HUES48 (cell line): ENCODE measurements around the gene CCDC88A.

Source experiments
- H3K27ac ChIP-seq: one replicate; pipeline ENCODE4 v1.7.0; 2013; ENCODE audit warnings: low read depth, low read length, inconsistent platforms
- H3K27me3 ChIP-seq: 2 replicates; pipeline ENCODE4 v1.6.1; 2013; ENCODE audit warnings: mild to moderate bottlenecking, low read length; ENCODE audit not compliant: control insufficient read depth, insufficient read depth
- H3K36me3 ChIP-seq: 2 replicates; pipeline ENCODE4 v1.6.1; 2013; ENCODE audit warnings: low read length; ENCODE audit not compliant: control insufficient read depth, insufficient read depth
- H3K4me1 ChIP-seq: 2 replicates; pipeline ENCODE4 v1.6.1; 2013; ENCODE audit warnings: mild to moderate bottlenecking, low read length; ENCODE audit not compliant: control insufficient read depth, insufficient read depth
- H3K4me3 ChIP-seq: 2 replicates; pipeline ENCODE4 v1.5.1; 2013; ENCODE audit warnings: mild to moderate bottlenecking, low read depth, low read length
- H3K9ac ChIP-seq: 2 replicates; pipeline ENCODE4 v1.6.1; 2013; ENCODE audit warnings: mild to moderate bottlenecking, low read depth, low read length, moderate library complexity
- H3K9me3 ChIP-seq: 2 replicates; pipeline ENCODE4 v1.6.1; 2013; ENCODE audit warnings: low read length; ENCODE audit not compliant: control insufficient read depth, insufficient read depth

CCDC88A gene

DNA sequence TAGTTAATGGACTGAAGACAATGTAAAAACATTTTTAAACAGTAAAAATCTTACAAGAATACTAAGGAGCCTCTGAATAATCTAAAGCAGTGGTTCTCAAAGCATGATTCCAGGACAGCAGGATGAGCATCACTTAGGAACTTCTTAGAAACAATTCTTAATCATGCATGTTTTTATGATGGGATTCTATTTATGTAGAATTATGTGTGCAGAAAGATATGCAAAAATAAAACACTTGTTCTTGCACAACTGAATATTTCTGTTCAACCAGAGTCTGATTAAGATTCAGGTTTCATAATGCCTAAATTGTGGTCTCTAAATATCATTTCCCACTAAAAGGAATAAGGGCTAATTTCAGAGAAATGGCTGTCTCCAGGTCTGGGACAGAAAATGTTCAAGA, 81.4 kb downstream of the CCDC88A start:
- H3K9ac ChIP-seq, result no peak overlapping the region
- H3K36me3 ChIP-seq, result peaks cover 72% of the 10 kb centered on the region
- no peak overlapping the region for H3K27ac ChIP-seq

DNA sequence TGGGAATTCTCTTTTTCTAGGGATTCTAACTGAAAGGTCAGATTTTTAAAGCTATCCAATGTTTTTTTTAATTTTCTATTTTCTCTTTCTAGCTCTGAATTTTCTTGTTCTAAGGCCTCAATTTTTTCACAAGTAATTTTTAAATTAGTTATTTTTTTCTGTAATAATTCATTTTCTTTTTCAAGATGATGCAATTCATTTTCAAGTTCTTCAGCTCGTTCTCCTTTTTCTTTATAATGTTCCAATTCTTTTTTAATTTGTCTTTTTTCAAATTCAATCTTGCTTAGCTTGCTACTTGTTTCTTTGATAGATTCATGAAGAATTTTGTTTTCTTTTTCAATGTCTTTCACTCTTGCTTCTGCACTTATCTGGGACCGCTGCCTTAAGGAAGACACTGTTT, 84.9 kb downstream of the CCDC88A start:
- no peaks in the 10 kb centered on the region for H3K4me1 ChIP-seq
- no peaks in the 10 kb centered on the region for H3K9me3 ChIP-seq
- H3K36me3 ChIP-seq, result peaks cover 82% of the 10 kb centered on the region
- H3K27me3 ChIP-seq, result no peaks in the 10 kb centered on the region
- H3K27ac ChIP-seq, result no peak overlapping the region
- H3K4me3 ChIP-seq, result no peak overlapping the region
- no peak overlapping the region for H3K9ac ChIP-seq

More for the DNA sequence above, 81.4 kb downstream of the CCDC88A start:
- H3K9me3 ChIP-seq, result no peaks in the 10 kb centered on the region
- H3K27me3 ChIP-seq, result no peaks in the 10 kb centered on the region
- no peaks in the 10 kb centered on the region for H3K4me1 ChIP-seq
- H3K4me3 ChIP-seq, result no peak overlapping the region

DNA sequence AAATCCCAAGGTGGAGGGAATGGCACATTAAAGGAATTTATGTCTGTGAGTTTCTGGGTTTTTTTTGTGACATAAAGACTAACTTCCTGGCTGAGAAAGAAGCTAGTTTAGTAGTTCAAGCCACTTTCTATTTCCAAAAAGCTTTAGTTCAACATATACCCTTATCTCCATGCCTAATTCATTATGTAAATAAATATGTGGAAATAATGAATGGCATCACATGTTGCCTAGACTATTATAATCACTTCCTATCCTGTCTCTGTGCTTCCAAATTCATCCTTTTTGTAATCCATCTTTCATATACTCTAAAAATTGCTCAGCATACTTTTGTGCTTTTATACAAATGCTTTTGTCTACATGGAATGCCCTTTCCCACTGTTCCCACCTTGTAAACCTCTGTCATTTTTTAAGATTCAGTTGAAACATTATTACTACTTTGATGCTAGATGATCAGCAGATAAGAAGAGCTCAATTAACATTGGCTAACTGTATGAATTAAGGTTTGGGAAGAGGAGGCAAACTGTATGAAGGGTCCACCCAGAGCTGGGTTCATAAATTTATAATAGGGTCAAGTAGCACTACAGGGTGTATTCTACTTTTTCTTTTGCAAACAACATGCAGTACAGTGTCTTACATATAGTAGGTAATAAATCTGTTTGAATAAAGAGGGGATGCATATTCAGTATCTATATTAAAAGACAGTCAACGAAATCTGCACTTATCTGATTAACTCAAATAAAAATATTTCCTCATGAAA, 88.9 kb downstream of the CCDC88A start:
- no peaks in the 10 kb centered on the region for H3K9me3 ChIP-seq
- H3K36me3 ChIP-seq, result peaks cover 80% of the 10 kb centered on the region
- no peaks in the 10 kb centered on the region for H3K4me1 ChIP-seq
- H3K9ac ChIP-seq, result no peak overlapping the region
- H3K4me3 ChIP-seq, result no peak overlapping the region
- no peak overlapping the region for H3K27ac ChIP-seq
- no peaks in the 10 kb centered on the region for H3K27me3 ChIP-seq

DNA sequence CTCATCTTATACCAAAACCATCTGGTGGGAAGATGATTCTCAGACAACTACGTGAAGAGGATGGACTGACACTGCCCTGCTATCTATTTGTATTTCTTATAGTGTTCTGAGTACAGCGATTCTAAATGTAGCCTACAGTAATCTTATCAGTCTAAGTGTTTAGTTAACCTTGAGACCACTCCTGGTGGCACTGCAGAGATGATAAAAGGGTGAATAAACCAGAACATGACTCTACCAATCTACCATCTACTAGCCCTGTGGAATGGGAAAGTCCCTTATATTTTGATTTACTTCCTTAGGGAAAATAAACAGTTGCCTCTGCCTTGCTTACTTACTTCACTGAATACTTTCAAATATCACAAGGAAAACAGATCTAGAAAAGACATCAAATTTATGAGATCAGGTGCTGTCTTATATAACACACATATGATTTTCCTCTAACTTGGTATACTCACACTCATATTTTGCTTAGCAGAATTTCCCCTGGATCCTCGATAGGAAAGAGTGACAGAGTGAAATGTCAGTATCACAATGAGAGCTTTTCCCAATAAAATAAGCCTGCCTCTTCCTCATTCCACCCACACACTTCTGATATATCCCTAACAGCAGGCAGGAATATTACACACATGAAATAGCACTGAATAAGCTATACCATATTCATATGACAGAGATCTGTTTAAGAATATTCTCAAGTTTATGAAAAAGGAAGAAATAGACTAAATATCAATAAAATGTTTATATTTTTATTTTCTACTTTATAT, 92.0 kb downstream of the CCDC88A start:
- Histone ChIP-seq H3K9me3 (no peaks in the 10 kb centered on the region), H3K4me1 (no peaks in the 10 kb centered on the region), H3K9ac (no peak overlapping the region), H3K27ac (no peak overlapping the region), H3K27me3 (no peaks in the 10 kb centered on the region), H3K36me3 (peaks cover 57% of the 10 kb centered on the region), H3K4me3 (no peak overlapping the region)

DNA sequence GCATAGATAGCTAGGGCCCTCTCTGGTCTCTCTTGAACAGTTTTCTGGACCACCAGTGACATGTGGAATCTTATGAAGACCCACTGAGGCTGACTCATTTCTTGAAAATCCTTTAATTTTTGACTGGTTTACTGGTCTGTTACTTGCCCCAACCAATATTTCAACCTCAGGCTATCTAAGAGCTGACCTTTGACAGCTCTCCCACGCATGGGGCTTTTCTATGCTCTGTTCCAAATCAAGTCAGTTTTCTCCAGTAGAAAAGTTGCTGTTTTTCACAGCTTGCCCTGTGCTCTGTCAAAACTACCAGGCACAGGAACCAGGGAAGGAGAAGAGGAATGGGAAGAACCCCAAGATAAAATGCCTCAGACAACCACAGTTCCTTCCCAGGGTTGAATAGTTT, 104.7 kb downstream of the CCDC88A start:
- no peaks in the 10 kb centered on the region for H3K27me3 ChIP-seq
- no peak overlapping the region for H3K9ac ChIP-seq
- H3K4me1 ChIP-seq, result no peaks in the 10 kb centered on the region
- no peak overlapping the region for H3K4me3 ChIP-seq
- peaks cover 97% of the 10 kb centered on the region for H3K36me3 ChIP-seq
- no peaks in the 10 kb centered on the region for H3K9me3 ChIP-seq
- H3K27ac ChIP-seq, result no peak overlapping the region

DNA sequence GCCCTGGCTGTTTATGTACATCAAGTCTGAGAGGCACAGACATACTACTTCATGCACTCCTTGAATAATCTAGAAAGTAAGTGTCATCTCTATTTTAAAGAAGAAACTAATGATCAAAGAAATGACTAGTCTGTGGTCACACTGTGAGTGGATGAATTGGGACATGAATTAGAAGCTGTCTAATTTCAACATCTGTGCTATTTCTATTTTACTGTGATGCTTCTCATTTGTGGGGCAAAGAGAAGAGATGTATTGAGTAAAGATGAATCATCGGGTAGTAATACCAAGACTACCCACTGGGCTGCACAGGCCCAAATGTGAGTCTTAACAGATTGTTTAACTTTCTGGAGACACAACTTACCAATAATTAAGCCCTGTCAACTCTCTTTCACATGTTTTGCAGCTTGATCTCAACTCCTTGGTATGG, 108.2 kb downstream of the CCDC88A start:
- peaks cover 94% of the 10 kb centered on the region for H3K36me3 ChIP-seq
- no peaks in the 10 kb centered on the region for H3K4me1 ChIP-seq
- no peak overlapping the region for H3K27ac ChIP-seq
- no peak overlapping the region for H3K4me3 ChIP-seq
- H3K9ac ChIP-seq, result no peak overlapping the region
- no peaks in the 10 kb centered on the region for H3K9me3 ChIP-seq
- no peaks in the 10 kb centered on the region for H3K27me3 ChIP-seq

DNA sequence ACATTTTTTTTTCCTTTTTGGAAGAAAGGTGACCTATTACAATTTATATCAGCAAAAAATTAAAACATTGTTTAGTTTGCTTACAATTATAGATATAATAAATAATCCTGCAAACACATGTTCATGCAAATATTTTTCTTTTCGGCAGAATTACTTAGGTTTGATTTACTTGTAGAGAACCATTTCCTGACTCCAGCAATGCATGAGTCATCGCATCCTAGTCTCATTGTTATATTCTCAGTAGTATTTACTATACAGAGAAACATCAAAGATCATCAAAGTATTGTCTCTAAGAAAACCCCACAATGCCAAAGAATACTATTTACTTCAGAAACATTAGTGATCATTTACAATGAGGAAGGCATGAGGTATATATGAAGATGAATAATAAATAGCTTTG, 110.2 kb downstream of the CCDC88A start:
- no peak overlapping the region for H3K27ac ChIP-seq
- H3K9me3 ChIP-seq, result no peaks in the 10 kb centered on the region
- peaks cover 90% of the 10 kb centered on the region for H3K36me3 ChIP-seq
- no peaks in the 10 kb centered on the region for H3K4me1 ChIP-seq
- no peaks in the 10 kb centered on the region for H3K27me3 ChIP-seq
- no peak overlapping the region for H3K4me3 ChIP-seq
- no peak overlapping the region for H3K9ac ChIP-seq

DNA sequence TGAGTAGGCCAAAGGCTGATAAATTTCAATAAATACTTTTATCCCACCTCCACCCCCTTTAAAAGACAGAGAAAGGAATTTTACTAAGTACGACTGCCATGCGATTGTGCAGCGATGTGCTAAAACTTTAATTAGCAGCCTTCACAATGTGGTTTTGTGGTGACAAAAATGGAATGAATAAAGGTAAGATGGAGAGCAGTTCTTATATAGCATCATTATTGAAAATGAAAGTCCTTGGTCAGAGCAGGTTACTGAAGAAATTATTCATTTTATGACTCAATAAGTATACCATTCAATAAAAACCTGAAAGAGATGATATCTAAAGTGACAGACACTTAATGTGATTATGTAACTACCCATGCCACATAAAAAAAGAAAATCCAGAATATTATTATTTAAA, 117.4 kb downstream of the CCDC88A start:
- Histone ChIP-seq H3K4me1 (no peaks in the 10 kb centered on the region), H3K4me3 (no peak overlapping the region), H3K36me3 (peaks cover 81% of the 10 kb centered on the region), H3K9me3 (no peaks in the 10 kb centered on the region), H3K9ac (no peak overlapping the region), H3K27me3 (no peaks in the 10 kb centered on the region), H3K27ac (no peak overlapping the region)

DNA sequence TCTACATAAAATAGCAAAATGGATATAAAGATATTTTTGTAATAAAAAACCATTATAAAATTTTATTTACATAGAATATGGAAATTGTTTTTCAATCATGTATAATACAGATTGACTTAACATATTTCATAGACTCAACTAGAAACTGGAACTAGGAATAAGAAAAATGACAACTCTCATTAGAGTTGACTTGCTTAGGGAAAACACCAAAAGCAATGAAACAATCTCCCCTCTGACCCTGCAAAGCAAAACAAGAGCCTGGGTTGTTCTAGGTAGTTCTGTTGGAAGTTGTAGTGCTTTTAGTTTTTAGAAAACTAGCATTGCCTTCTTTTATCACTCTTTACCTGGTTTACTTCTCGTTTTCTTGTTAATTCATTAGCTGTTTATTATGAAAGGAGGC, 118.4 kb downstream of the CCDC88A start:
- H3K4me3 ChIP-seq, result no peak overlapping the region
- H3K27ac ChIP-seq, result no peak overlapping the region
- peaks cover 77% of the 10 kb centered on the region for H3K36me3 ChIP-seq
- no peak overlapping the region for H3K9ac ChIP-seq
- no peaks in the 10 kb centered on the region for H3K9me3 ChIP-seq
- H3K4me1 ChIP-seq, result no peaks in the 10 kb centered on the region
- H3K27me3 ChIP-seq, result no peaks in the 10 kb centered on the region

DNA sequence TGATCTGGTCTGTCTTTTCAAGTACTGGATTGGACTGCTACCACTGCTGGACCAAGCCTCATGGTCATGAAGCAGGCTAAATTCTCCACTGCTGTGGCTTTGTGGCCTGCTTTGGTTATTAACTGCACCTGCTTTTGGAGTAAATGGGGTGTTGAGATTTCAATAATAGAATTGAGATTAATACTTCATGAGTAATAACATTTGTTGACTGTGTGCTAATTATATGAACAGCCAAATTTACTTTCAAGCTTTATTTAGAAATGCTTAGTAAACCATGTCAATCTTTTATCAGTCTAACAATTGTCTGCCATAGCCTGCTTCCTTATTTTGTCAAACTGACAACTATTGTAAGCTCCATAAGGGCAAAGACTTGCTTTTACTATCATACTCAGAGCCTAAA, 123.3 kb downstream of the CCDC88A start:
- peaks cover 68% of the 10 kb centered on the region for H3K36me3 ChIP-seq
- no peaks in the 10 kb centered on the region for H3K4me1 ChIP-seq
- no peak overlapping the region for H3K9ac ChIP-seq
- H3K9me3 ChIP-seq, result no peaks in the 10 kb centered on the region
- H3K27me3 ChIP-seq, result no peaks in the 10 kb centered on the region
- H3K27ac ChIP-seq, result no peak overlapping the region
- no peak overlapping the region for H3K4me3 ChIP-seq

DNA sequence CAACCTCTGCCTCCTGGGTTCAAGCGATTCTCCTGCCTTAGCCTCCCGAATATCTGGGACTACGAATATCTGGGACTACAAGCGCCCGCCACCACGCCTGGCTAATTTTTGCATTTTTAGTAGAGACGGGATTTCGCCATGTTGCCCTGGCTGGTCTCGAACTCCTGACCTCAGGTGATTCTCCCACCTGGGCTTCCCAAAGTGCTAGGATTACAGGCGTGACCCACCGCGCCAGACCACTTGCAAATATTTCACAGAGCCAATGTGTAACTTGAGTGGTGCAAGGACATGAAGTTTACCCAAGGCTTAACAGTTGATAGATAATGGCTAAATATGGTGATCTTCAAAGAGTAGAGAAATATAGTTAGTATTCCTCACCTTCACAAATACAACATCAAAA, 136.6 kb downstream of the CCDC88A start:
- no peaks in the 10 kb centered on the region; the same call in 1 of the 2 replicates for H3K36me3 ChIP-seq
- no peak overlapping the region for H3K27ac ChIP-seq
- no peak overlapping the region for H3K4me3 ChIP-seq
- no peaks in the 10 kb centered on the region for H3K27me3 ChIP-seq
- H3K4me1 ChIP-seq, result peaks cover 49% of the 10 kb centered on the region
- no peak overlapping the region for H3K9ac ChIP-seq
- no peaks in the 10 kb centered on the region for H3K9me3 ChIP-seq
